DMS153 treated with DMSO at 0.1 percent for 48 hours (cell line): Measurements from ENCODE around the gene TBC1D22A.
"Not testable (repeated sequence)": the region's sequence is repeated elsewhere in the genome, so short reads cannot be mapped to it uniquely, and the experiment has no call there.

Experiments
- DNase-seq: peaks from one replicate; lab custom pipeline; 2025; ENCODE audit not compliant: unreplicated experiment; lab: John Stamatoyannopoulos, UW

TBC1D22A gene, protein sequence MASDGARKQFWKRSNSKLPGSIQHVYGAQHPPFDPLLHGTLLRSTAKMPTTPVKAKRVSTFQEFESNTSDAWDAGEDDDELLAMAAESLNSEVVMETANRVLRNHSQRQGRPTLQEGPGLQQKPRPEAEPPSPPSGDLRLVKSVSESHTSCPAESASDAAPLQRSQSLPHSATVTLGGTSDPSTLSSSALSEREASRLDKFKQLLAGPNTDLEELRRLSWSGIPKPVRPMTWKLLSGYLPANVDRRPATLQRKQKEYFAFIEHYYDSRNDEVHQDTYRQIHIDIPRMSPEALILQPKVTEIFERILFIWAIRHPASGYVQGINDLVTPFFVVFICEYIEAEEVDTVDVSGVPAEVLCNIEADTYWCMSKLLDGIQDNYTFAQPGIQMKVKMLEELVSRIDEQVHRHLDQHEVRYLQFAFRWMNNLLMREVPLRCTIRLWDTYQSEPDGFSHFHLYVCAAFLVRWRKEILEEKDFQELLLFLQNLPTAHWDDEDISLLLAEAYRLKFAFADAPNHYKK

DNA sequence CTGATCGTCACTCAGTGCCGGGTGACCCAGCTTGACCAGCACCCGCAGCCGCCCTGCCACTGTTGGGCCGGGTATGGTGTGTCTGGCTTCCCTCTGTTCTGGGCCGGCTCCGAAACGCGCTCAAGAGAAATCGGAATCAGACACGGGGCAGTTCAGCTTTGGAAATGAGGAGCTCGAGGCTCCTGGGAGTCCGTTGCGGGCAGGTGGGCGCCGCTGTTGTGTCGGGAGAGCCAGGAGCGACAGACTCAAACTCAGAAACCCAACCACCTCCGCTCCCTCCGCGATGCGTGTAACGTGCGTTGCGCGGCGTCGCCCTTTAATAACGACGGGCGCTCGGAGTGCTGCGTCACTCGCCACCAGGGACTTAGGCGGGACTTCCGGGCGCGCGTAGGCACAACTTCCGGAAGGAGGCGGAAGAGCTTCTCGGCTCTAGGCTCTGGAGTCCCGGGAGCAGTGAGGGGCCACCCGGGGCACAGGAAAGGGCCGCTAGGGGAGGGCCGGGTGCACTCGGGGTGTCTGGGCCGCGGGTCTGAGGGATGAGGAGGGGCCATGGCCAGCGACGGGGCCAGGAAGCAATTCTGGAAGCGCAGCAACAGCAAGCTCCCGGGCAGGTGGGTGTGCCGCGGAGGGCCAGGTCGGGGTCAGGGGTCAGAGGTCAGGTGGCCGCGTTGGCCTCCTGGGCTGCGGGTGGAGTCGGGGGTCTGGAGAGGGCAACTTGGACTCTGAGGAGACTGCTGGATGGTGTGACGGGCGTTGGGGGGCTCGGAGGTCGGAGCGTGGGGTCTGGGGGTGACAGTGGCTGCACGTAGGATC, at the start of gene TBC1D22A:
Gene TBC1D22A, plus strand, starts transcription at position 413 of the 813 bp plus-strand sequence. Its CDS starts 137 bp downstream, at position 550.
- peak; percentile 89 for DNase-seq

DNA sequence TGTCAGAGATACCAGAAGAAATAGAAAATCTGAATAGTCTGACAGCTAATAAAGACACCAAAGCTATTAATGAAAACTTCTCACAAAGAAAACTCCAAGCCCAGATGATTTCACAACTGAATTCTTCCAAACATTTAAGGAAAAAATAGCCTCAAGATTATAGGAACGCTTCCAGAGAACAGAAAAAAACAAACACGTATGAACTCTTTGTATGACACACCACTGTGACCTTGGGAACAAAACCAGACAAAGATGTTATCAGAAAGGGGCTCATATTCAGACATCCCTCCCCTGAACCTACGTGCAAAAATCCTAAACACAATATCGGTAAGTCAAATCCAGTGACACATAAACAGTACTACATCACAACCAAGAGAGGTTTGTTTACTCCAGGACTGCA, 47.9 kb upstream of the TBC1D22A start:
- DNase-seq: no peak

GRCh38 chr22:46719921-46720320, 42.5 kb upstream of the TBC1D22A start:
- DNase-seq: no peak

- no peak for DNase-seq
These were observed 40.9 kb upstream of the TBC1D22A start for GRCh38 chr22:46721501-46722085.

DNA sequence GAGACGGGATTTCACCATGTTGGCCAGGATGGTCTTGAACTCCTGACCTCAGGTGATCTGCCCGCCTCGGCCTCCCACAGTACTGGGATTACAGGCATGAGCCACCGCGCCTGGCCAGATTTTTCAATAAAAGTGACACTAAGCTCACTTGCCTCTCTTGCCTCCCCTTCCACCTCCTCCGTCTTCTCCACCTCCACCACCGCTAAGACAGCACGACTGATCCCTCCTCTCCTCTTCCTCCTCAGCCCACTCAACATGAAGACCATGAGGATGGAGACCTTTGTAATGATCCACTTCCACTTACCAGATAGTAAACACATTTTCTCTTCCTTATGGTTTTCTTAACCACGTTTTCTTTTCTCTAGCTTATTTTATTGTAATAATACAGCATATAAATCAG, 38.6 kb upstream of the TBC1D22A start:
- DNase-seq: no peak

DNA sequence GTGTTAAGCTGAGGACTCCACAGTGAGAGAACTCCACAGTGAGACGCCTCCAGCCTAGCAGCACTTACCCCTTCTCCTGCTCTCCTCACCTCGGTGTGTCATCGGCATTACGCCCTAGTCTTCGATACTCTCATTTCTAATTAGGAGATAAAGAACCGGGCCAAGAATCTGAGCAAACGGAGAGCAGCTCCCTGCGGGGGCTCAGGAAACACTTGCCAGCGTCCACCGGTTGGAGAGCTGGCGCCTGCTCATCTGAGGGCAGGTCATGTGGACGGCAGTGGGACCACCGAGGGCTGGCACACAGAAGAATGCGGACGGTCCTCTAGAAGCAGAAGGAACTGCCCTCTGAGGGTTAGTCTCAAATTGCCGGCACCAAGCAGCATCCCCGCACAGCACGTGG, 37.4 kb upstream of the TBC1D22A start:
- no peak for DNase-seq

DNA sequence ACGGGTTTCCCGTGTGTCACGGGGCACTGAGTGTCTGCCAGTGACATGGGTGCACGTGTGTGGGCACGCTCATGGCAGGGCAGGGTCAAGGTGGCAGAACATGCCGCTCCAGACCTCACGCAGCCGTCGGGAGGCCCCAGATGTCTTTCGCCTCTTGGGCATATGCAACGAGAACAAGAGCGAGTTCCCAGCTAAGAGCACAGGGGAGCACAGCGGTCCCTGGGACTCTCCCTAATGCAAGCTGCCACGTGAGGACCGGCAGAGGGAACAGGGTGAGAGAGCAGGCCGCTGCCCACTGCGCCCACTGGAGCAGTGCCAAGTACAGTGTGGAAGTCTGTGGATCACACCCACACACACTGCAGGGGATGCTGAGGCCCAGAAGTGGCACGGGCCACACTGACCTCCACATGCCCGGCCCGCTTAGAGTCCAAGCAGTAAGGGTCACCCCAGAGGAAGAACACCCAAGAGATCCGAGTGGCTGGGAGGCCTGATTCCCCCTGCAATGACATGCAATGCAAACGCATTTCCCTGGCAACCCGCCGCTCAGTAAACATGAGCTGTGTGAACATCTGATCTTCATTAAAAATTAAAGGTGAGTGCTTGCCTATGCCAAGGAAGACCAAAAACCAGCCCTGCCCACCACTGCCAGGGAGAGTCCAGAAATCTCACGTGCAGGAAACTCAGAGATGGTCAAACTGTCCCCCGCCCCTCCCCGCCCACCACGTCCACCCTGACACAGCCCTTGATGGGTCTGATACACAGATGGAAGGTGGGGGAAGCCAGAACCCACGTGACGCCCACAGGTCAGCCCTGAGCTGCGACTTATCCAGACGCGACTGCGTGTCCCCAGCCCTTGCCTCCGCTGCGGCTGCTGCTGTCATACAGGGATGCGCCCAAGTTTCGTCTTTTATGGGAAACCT, 36.1 kb upstream of the TBC1D22A start:
- peak; percentile 37 for DNase-seq

DNA sequence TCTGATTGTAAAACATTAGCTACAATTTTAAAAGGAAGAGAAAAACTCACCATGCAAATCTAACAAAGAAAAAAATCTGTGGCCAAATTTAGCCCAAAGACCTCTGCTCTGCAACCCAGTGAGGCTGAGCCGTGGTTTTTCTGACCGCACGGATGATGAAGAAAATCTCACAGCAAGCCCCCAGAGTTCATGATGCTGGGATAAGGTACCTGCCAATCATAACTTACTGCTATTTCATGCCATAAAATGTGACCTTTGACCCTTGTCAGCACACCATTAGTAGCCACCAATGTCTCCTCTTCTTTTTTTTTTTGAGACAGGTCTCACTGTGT, 35.5 kb upstream of the TBC1D22A start:
- no peak for DNase-seq

GRCh38 chr22:46727813-46728364, 34.6 kb upstream of the TBC1D22A start:
- no peak for DNase-seq

DNA sequence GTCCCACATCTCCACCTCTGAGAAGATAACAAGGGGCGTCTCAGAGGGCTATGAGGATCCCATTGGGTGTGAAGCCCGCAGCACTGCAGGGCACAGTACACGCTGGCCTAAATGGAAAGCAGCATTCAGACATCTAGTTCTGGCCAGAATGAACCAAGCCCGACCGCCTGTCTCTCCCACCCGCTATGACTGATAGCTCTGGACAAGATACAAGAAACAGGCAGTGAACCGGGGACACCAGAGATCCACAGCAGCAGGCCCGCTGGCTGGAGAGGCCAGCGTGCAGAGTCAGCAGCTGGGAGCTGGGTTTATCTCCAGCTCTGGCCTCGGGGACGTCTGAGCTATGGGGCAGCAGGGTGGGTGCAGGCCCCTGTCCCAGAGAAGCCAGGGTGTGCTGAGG, 34.0 kb upstream of the TBC1D22A start:
- no peak for DNase-seq

- no peak for DNase-seq
These were observed 31.7 kb upstream of the TBC1D22A start for GRCh38 chr22:46730568-46731245.

DNA sequence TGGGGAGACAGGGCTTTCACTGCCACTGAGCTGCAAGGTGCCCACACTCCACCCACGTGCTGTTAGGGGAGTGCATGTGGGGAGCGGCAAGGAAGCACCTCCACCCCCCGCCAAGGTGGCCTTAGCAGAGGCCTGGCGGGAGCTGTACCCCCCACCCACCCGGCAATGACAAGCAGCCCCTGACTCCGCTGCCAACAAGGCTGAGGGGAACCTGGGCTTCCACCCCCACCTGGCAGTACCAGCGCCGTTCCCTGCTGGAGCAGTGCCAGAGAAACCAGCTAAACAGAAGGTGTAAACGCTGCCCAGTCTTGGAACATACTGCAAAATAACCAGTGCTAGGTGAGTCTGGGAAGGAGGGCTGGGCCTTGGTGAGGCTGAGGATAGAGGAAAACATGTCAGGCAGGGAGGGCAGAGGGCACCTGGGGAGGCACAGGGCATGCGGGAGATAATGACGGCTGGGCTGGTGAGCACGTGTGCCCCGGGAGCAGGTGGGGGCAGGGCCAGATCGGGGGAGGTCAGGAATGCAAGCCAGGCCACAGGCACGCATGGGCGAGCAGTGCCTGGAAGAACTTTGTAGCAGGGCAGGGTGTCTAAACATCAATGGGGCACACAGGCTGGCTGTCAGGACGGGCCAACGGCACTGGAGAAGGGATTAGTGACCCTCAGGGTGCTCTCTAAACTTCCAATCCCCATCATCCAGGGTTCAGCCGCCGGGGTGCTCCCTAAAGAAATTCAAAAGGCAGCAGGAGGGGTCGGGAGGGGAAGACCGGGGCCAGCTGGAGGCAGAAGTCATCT, 31.0 kb upstream of the TBC1D22A start:
- peak; percentile 48 for DNase-seq

DNA sequence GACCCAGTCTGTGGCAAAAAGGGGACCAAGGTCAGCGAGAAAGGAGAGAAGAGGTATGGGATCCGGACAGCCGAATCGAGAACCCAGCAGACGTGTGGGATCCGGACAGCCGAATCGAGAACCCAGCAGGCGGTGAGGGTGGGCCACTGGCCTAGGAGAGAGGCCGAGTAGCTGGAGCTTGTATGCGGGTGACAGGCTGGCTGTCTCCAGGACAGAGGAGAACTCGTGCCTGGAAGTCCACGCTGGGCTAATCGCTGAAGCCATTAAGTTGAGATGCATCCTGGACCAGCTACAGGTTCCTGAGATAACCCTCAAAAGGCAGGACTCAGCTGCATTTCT, 30.4 kb upstream of the TBC1D22A start:
- no peak for DNase-seq

DNA sequence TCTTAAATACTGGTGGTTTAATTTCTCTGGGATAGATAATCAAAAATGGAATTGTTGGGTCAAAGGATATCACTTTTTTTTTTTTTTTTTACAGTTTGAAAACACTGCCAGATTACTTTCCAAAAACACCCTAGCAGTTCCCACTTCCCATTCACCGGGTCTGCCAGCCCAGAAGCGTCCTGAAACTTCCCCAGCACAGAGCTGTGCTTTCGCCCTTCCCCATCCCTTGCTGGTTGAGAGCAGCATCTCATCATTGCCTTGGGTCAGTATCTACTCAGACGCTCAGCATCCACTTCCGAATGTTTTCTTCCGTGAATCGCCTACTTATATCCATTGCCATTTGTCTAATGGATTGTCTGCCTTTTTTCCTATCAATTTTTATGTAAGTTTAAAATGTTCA, 29.9 kb upstream of the TBC1D22A start:
- DNase-seq: no peak

DNA sequence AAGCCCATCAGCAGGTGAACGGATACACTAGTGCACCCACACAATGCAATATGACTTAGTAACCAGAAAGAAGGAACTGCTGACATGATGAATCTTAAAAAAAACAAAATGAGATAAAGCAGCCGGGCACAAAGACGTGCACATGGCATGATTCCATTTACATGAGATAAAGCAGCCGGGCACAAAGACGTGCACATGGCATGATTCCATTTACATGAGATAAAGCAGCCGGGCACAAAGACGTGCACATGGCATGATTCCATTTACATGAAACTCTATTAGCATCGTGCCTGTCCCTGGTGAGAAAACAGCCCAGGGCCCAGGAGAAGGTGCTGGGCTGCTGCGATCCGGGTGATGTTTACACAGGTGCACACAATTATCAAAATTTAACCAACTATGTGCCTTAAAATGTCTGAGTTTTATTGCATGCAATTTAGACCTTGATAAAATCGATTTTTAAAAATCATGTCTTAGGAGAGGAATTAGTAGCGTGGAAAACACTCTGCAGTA, 28.2 kb upstream of the TBC1D22A start:
- DNase-seq: not testable (repeated sequence)

GRCh38 chr22:46734830-46735453, 27.5 kb upstream of the TBC1D22A start:
- peak; percentile 10 for DNase-seq

GRCh38 chr22:46735747-46736608, 26.5 kb upstream of the TBC1D22A start:
- DNase-seq: no peak
